ENCODE data around the gene FAM53A.

Gene FAM53A

GRCh38 chr4:1683736-1684505 lies at the start of gene FAM53A:
TSS of gene FAM53A (minus strand) at chr4:1684313. CDS start at chr4:1668741, 15,572 bp downstream.
- peaks cover 15% of the 10 kb centered on the region; the same call in 1 of the 2 replicates for H3K4me1 ChIP-seq (ENCODE audit: control insufficient read depth, insufficient read depth, low read length)
- peak within 1 kb of the TSS; percentile 61 for H3K9ac ChIP-seq (ENCODE audit: low read length)
- H3K4me3 ChIP-seq (ENCODE audit: low read depth, low read length) = peak within 1 kb of the TSS; percentile 70
- peaks cover 17% of the 10 kb centered on the region for H3K27me3 ChIP-seq (ENCODE audit: control insufficient read depth, insufficient read depth, low read length)
- H3K9me3 ChIP-seq (ENCODE audit: control insufficient read depth, insufficient read depth, low read depth, low read length) = 0 out of 2 replicates have a peak, but pooled peaks cover 4% of the 10 kb centered on the region
- no peaks in the 10 kb centered on the region for H3K36me3 ChIP-seq (ENCODE audit: control insufficient read depth, insufficient read depth, low read length)
- H3K27ac ChIP-seq (ENCODE audit: low read depth, low read length) = no peak within 1 kb of the TSS

- Histone ChIP-seq H3K27me3 (ENCODE audit: control insufficient read depth, insufficient read depth, low read length) (no peaks in the 10 kb centered on the region), H3K36me3 (ENCODE audit: control insufficient read depth, insufficient read depth, low read length) (peaks cover 97% of the 10 kb centered on the region), H3K4me3 (ENCODE audit: low read depth, low read length) (no peak overlapping the region), H3K4me1 (ENCODE audit: control insufficient read depth, insufficient read depth, low read length) (no peaks in the 10 kb centered on the region), H3K9ac (ENCODE audit: low read length) (no peak overlapping the region), H3K27ac (ENCODE audit: low read depth, low read length) (no peak overlapping the region), H3K9me3 (ENCODE audit: control insufficient read depth, insufficient read depth, low read depth, low read length) (peaks cover 11% of the 10 kb centered on the region)
Observed at GRCh38 chr4:1732911-1733310, 48.8 kb upstream of the FAM53A start.

- H3K4me3 ChIP-seq (ENCODE audit: low read depth, low read length) = no peak overlapping the region
- no peaks in the 10 kb centered on the region for H3K4me1 ChIP-seq (ENCODE audit: control insufficient read depth, insufficient read depth, low read length)
- H3K9ac ChIP-seq (ENCODE audit: low read length) = no peak overlapping the region
- H3K27me3 ChIP-seq (ENCODE audit: control insufficient read depth, insufficient read depth, low read length) = no peaks in the 10 kb centered on the region
- no peak overlapping the region for H3K27ac ChIP-seq (ENCODE audit: low read depth, low read length)
- no peaks in the 10 kb centered on the region for H3K9me3 ChIP-seq (ENCODE audit: control insufficient read depth, insufficient read depth, low read depth, low read length)
- peaks cover 96% of the 10 kb centered on the region for H3K36me3 ChIP-seq (ENCODE audit: control insufficient read depth, insufficient read depth, low read length)
Observed at GRCh38 chr4:1731180-1731579, 47.1 kb upstream of the FAM53A start.

- H3K9me3 ChIP-seq (ENCODE audit: control insufficient read depth, insufficient read depth, low read depth, low read length) = no peaks in the 10 kb centered on the region
- H3K27ac ChIP-seq (ENCODE audit: low read depth, low read length) = no peak overlapping the region
- H3K36me3 ChIP-seq (ENCODE audit: control insufficient read depth, insufficient read depth, low read length) = peaks cover 96% of the 10 kb centered on the region
- H3K4me3 ChIP-seq (ENCODE audit: low read depth, low read length) = no peak overlapping the region
- H3K4me1 ChIP-seq (ENCODE audit: control insufficient read depth, insufficient read depth, low read length) = no peaks in the 10 kb centered on the region; the same call in 1 of the 2 replicates
- H3K9ac ChIP-seq (ENCODE audit: low read length) = no peak overlapping the region
- H3K27me3 ChIP-seq (ENCODE audit: control insufficient read depth, insufficient read depth, low read length) = no peaks in the 10 kb centered on the region
Observed at GRCh38 chr4:1730532-1731135, 46.5 kb upstream of the FAM53A start.

GRCh38 chr4:1728061-1728980 lies 44.2 kb upstream of the FAM53A start:
- Histone ChIP-seq H3K9ac (ENCODE audit: low read length) (no peak overlapping the region), H3K36me3 (ENCODE audit: control insufficient read depth, insufficient read depth, low read length) (peaks cover 95% of the 10 kb centered on the region), H3K4me3 (ENCODE audit: low read depth, low read length) (no peak overlapping the region), H3K4me1 (ENCODE audit: control insufficient read depth, insufficient read depth, low read length) (no peaks in the 10 kb centered on the region; the same call in 1 of the 2 replicates), H3K27ac (ENCODE audit: low read depth, low read length) (no peak overlapping the region), H3K27me3 (ENCODE audit: control insufficient read depth, insufficient read depth, low read length) (no peaks in the 10 kb centered on the region), H3K9me3 (ENCODE audit: control insufficient read depth, insufficient read depth, low read depth, low read length) (no peaks in the 10 kb centered on the region)

- Histone ChIP-seq H3K27ac (ENCODE audit: low read depth, low read length) (no peak overlapping the region), H3K27me3 (ENCODE audit: control insufficient read depth, insufficient read depth, low read length) (no peaks in the 10 kb centered on the region), H3K9me3 (ENCODE audit: control insufficient read depth, insufficient read depth, low read depth, low read length) (no peaks in the 10 kb centered on the region), H3K4me1 (ENCODE audit: control insufficient read depth, insufficient read depth, low read length) (peaks cover 5% of the 10 kb centered on the region), H3K9ac (ENCODE audit: low read length) (no peak overlapping the region), H3K4me3 (ENCODE audit: low read depth, low read length) (no peak overlapping the region), H3K36me3 (ENCODE audit: control insufficient read depth, insufficient read depth, low read length) (peaks cover 90% of the 10 kb centered on the region)
Observed at GRCh38 chr4:1727117-1728031, 43.3 kb upstream of the FAM53A start.

- peaks cover 6% of the 10 kb centered on the region for H3K4me1 ChIP-seq (ENCODE audit: control insufficient read depth, insufficient read depth, low read length)
- H3K9ac ChIP-seq (ENCODE audit: low read length) = no peak overlapping the region
- H3K36me3 ChIP-seq (ENCODE audit: control insufficient read depth, insufficient read depth, low read length) = peaks cover 81% of the 10 kb centered on the region
- H3K27ac ChIP-seq (ENCODE audit: low read depth, low read length) = no peak overlapping the region
- no peak overlapping the region for H3K4me3 ChIP-seq (ENCODE audit: low read depth, low read length)
- H3K9me3 ChIP-seq (ENCODE audit: control insufficient read depth, insufficient read depth, low read depth, low read length) = no peaks in the 10 kb centered on the region
- H3K27me3 ChIP-seq (ENCODE audit: control insufficient read depth, insufficient read depth, low read length) = no peaks in the 10 kb centered on the region
Observed at GRCh38 chr4:1726146-1726934, 42.2 kb upstream of the FAM53A start.

- Histone ChIP-seq H3K4me3 (ENCODE audit: low read depth, low read length) (no peak overlapping the region), H3K36me3 (ENCODE audit: control insufficient read depth, insufficient read depth, low read length) (peaks cover 73% of the 10 kb centered on the region), H3K4me1 (ENCODE audit: control insufficient read depth, insufficient read depth, low read length) (peaks cover 6% of the 10 kb centered on the region), H3K9ac (ENCODE audit: low read length) (no peak overlapping the region), H3K27ac (ENCODE audit: low read depth, low read length) (no peak overlapping the region), H3K9me3 (ENCODE audit: control insufficient read depth, insufficient read depth, low read depth, low read length) (no peaks in the 10 kb centered on the region), H3K27me3 (ENCODE audit: control insufficient read depth, insufficient read depth, low read length) (no peaks in the 10 kb centered on the region)
Observed at GRCh38 chr4:1725521-1725920, 41.4 kb upstream of the FAM53A start.

- H3K9me3 ChIP-seq (ENCODE audit: control insufficient read depth, insufficient read depth, low read depth, low read length) = no peaks in the 10 kb centered on the region
- no peak overlapping the region for H3K9ac ChIP-seq (ENCODE audit: low read length)
- H3K4me3 ChIP-seq (ENCODE audit: low read depth, low read length) = peak overlapping the region; percentile 94; the same call in 1 of the 2 replicates
- peaks cover 53% of the 10 kb centered on the region for H3K36me3 ChIP-seq (ENCODE audit: control insufficient read depth, insufficient read depth, low read length)
- no peak overlapping the region for H3K27ac ChIP-seq (ENCODE audit: low read depth, low read length)
- H3K4me1 ChIP-seq (ENCODE audit: control insufficient read depth, insufficient read depth, low read length) = peaks cover 13% of the 10 kb centered on the region
- H3K27me3 ChIP-seq (ENCODE audit: control insufficient read depth, insufficient read depth, low read length) = no peaks in the 10 kb centered on the region
Observed at GRCh38 chr4:1723131-1723801, 39.2 kb upstream of the FAM53A start.
